AG09319 (cell line): ENCODE results near the gene FBXW5.

Source experiments
- DNase-seq: peaks from one replicate; pipeline ENCODE4 v3.0.0-alpha.2; 2010; ENCODE audit warnings: low read depth; ENCODE audit errors: extremely low read depth
- TF ChIP-seq, protein P1 (sequence below): IDR thresholded peaks from 2 replicates; pipeline ENCODE4 v1.5.1; 2011; ENCODE audit warnings: low read depth, mild to moderate bottlenecking, inconsistent platforms, low read length, moderate library complexity

Gene FBXW5

GRCh38 chr9:136915632-136916329 lies 28.8 kb downstream of the FBXW5 start:
- DNase-seq = no peak
- TF ChIP-seq, protein P1, sequence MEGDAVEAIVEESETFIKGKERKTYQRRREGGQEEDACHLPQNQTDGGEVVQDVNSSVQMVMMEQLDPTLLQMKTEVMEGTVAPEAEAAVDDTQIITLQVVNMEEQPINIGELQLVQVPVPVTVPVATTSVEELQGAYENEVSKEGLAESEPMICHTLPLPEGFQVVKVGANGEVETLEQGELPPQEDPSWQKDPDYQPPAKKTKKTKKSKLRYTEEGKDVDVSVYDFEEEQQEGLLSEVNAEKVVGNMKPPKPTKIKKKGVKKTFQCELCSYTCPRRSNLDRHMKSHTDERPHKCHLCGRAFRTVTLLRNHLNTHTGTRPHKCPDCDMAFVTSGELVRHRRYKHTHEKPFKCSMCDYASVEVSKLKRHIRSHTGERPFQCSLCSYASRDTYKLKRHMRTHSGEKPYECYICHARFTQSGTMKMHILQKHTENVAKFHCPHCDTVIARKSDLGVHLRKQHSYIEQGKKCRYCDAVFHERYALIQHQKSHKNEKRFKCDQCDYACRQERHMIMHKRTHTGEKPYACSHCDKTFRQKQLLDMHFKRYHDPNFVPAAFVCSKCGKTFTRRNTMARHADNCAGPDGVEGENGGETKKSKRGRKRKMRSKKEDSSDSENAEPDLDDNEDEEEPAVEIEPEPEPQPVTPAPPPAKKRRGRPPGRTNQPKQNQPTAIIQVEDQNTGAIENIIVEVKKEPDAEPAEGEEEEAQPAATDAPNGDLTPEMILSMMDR = no peak

- no peak for DNase-seq
- TF ChIP-seq, protein P1 = no peak
Observed at GRCh38 chr9:136913701-136914438, 30.7 kb downstream of the FBXW5 start.

DNA sequence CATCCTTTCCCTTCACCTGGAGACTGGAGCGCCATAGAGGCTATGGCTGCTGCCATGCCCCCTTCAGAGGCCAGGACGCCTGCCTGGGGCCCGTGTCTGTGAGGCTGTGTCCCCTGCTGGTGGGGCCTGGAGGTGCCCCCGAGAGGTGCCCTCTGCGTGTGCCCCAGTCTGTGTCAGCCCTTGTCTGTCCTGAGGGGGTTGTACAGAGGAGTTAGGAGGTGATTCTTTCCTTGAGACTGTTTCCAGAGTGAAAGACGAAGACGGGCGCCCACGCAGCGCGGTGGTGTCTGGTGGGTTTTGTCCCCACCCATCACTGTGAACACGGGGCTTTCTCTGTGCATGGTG lies 33.7 kb downstream of the FBXW5 start:
- no peak for DNase-seq
- TF ChIP-seq, protein P1 = no peak

DNA sequence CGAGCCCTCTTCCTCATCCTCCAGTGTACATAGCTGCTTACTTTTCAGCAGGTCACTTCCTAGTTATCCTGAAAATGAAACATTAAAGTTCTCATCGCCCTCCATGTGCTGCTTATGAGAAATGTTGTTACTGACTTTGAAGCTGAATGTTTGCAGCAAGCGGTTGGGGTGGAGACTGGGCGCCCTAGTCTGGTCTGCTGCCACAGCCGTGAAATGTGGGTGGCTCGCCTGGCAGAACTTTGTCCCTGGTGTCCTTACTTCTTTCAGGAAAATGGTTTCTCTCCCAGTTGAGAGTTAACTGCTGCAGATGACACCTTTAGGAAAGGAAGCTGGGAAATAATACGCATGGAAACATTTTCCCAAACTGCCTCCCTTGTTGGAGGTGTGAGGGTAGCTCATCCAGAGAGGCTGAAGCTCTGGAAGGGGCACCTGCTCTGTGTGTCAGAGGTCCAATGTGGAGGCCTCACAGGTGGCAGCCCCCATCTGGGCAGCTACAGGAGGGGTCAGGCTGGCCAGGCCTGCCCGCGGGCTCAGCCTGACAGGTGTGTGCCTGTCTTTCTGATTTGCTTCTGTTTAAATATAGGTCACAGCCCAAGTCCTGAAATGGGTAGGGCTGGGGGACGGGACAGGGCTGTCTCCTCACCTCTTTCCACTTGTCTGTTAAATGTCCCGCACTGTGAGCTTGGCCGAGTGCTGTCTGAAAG lies 34.2 kb downstream of the FBXW5 start:
- DNase-seq = no peak
- TF ChIP-seq, protein P1 = no peak

- TF ChIP-seq, protein P1 = no peak
- no peak for DNase-seq
Observed at GRCh38 chr9:136907011-136907914, 37.3 kb downstream of the FBXW5 start.

- TF ChIP-seq, protein P1 = no peak
- no peak for DNase-seq
Observed at GRCh38 chr9:136906266-136906665, 38.3 kb downstream of the FBXW5 start.
